ENCODE data around the gene CEMIP. TPM values are rescaled to one million over a fixed set of nuclear protein-coding genes. Genes with fewer than 3 reads are reported as not detected.

Gene CEMIP
- total RNA-seq, 2 donors from 2014 or later: 2.2 TPM; not detected in 1

DNA sequence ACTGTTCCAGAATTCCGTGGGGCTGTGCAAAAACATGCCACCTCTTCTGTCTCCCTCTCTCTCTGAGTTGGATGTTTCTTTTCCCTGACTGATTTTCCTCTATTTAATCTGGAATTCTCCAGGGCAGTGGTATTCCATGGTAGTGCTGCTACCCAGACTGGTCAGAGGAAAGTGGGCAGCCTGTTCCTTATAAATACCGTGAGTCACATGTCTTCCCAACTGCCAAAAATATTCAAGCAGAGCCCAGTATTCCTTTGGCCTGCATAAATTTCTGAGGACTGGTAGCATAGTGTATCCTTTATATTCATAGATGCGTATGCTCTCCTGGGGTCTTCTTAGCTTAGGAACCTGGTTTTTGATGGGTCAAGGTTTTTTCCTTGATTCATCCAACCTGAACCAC, 40.9 kb downstream of the CEMIP start:
- H3K27ac Mint-ChIP-seq: no peak overlapping the region
- 90 to 91% methylated on average over 2 to 3 of the region's 3 CpGs for WGBS, 2 experiments (ENCODE audit: insufficient coverage in 1 of 2, insufficient read length in 1 of 2)
- TF ChIP-seq CTCF (conservative IDR thresholded peaks at IDR 0.05): no peak

DNA sequence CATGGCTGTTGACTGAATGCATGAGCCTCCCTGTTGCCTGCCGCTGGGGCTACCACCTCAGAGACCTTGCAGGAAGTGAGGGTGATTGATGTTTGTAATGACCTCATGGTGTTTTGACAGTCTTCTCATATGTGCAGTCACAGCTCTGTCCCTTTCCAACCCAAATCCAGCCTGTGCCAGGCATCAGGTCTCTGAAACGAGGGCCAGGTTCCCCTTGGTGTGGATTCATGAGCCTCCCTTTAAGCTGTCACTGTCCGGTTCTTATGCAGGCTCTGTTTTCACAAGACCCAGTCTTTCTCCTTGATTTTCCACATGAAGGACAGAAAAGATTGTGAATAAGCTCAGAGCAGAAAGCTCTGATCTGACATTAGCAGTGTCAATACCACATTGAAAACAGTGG, 43.1 kb downstream of the CEMIP start:
- no peak for DNase-seq
- Mint-ChIP-seq H3K4me3 (no peak overlapping the region), H3K4me1 (peaks cover 24% of the 10 kb centered on the region), H3K36me3 (ENCODE audit: low read depth) (no peaks in the 10 kb centered on the region), H3K27me3 (ENCODE audit: insufficient read depth) (peaks cover 75% of the 10 kb centered on the region), H3K27ac (no peak overlapping the region), H3K9me3 (no peaks in the 10 kb centered on the region)
- no peak overlapping the region for H3K27ac ChIP-seq (ENCODE audit: low read depth, low read length)
- 89 to 100% methylated on average over 1 to 3 of the region's 3 CpGs for WGBS, 2 experiments (ENCODE audit: insufficient coverage in 1 of 2, insufficient read length in 1 of 2)
- no peak overlapping the region for H3K4me3 ChIP-seq (ENCODE audit: low read length)
- peaks cover 15% of the 10 kb centered on the region for H3K4me1 ChIP-seq (ENCODE audit: control insufficient read depth, insufficient read depth, low read length)
- TF ChIP-seq CTCF (conservative IDR thresholded peaks at IDR 0.05): no peak
- peaks cover 88% of the 10 kb centered on the region for H3K27me3 ChIP-seq (ENCODE audit: control insufficient read depth, insufficient read depth, low read length, poor library complexity, severe bottlenecking)
- H3K36me3 ChIP-seq (ENCODE audit: control insufficient read depth, insufficient read depth, low read length): no peaks in the 10 kb centered on the region
- no peak overlapping the region for H3K9ac ChIP-seq (ENCODE audit: extremely low read depth, low read length, poor library complexity, severe bottlenecking)
- H3K9me3 ChIP-seq (ENCODE audit: control insufficient read depth, low read length): no peaks in the 10 kb centered on the region

More for the DNA sequence above, 40.9 kb downstream of the CEMIP start:
- no peak overlapping the region for H3K4me3 Mint-ChIP-seq
- H3K4me1 ChIP-seq (ENCODE audit: control insufficient read depth, insufficient read depth, low read length): peaks cover 15% of the 10 kb centered on the region
- H3K36me3 ChIP-seq (ENCODE audit: control insufficient read depth, insufficient read depth, low read length): no peaks in the 10 kb centered on the region
- H3K36me3 Mint-ChIP-seq (ENCODE audit: low read depth): no peaks in the 10 kb centered on the region
- H3K4me1 Mint-ChIP-seq: peaks cover 34% of the 10 kb centered on the region
- H3K27me3 Mint-ChIP-seq (ENCODE audit: insufficient read depth): peaks cover 62% of the 10 kb centered on the region
- H3K27me3 ChIP-seq (ENCODE audit: control insufficient read depth, insufficient read depth, low read length, poor library complexity, severe bottlenecking): peaks cover 73% of the 10 kb centered on the region
- no peak overlapping the region for H3K9ac ChIP-seq (ENCODE audit: extremely low read depth, low read length, poor library complexity, severe bottlenecking)
- H3K4me3 ChIP-seq (ENCODE audit: low read length): no peak overlapping the region
- H3K9me3 Mint-ChIP-seq: no peaks in the 10 kb centered on the region
- DNase-seq: no peak
- H3K27ac ChIP-seq (ENCODE audit: low read depth, low read length): no peak overlapping the region
- H3K9me3 ChIP-seq (ENCODE audit: control insufficient read depth, low read length): no peaks in the 10 kb centered on the region

- Histone ChIP-seq H3K27me3 (ENCODE audit: control insufficient read depth, insufficient read depth, low read length, poor library complexity, severe bottlenecking) (peaks cover 89% of the 10 kb centered on the region), H3K9ac (ENCODE audit: extremely low read depth, low read length, poor library complexity, severe bottlenecking) (no peak overlapping the region), H3K4me1 (ENCODE audit: control insufficient read depth, insufficient read depth, low read length) (peaks cover 15% of the 10 kb centered on the region), H3K9me3 (ENCODE audit: control insufficient read depth, low read length) (no peaks in the 10 kb centered on the region), H3K27ac (ENCODE audit: low read depth, low read length) (no peak overlapping the region), H3K4me3 (ENCODE audit: low read length) (no peak overlapping the region), H3K36me3 (ENCODE audit: control insufficient read depth, insufficient read depth, low read length) (no peaks in the 10 kb centered on the region)
- Mint-ChIP-seq H3K27me3 (ENCODE audit: insufficient read depth) (peaks cover 75% of the 10 kb centered on the region), H3K9me3 (no peaks in the 10 kb centered on the region), H3K36me3 (ENCODE audit: low read depth) (no peaks in the 10 kb centered on the region), H3K4me3 (no peak overlapping the region), H3K27ac (no peak overlapping the region), H3K4me1 (peaks cover 24% of the 10 kb centered on the region)
- WGBS, 2 experiments (ENCODE audit: insufficient coverage in 1 of 2, insufficient read length in 1 of 2): 73 to 92% methylated on average over 3 to 6 of the region's 6 CpGs
- TF ChIP-seq CTCF (conservative IDR thresholded peaks at IDR 0.05): no peak
- DNase-seq: no peak
Observed at GRCh38 chr15:80822676-80823075, 43.5 kb downstream of the CEMIP start.
